Stimulated activated CD8-positive, alpha-beta memory T cell treated with anti-CD3 and anti-CD28 coated beads, Interleukin-7, amount 100 ng/mL, for 1 hour (primary cell): Measurements from ENCODE around the gene TNIK.
A peak's percentile ranks its signal among the peaks of the same experiment; 100 is the strongest.

Experiments
- DNase-seq, 2 donors: peaks; one replicate each; pipeline ENCODE4 v3.0.0-alpha.2; 2020; ENCODE audit warnings: low read depth in 2 of 2

Gene TNIK

GRCh38 chr3:171459942-171460724 lies at the start of gene TNIK:
TSS of gene TNIK (minus strand) at chr3:171460405. CDS start at chr3:171460063, 342 bp downstream.
- peak; percentile 84 to 85 for DNase-seq

GRCh38 chr3:171508676-171509075 lies 48.5 kb upstream of the TNIK start:
- no peak for DNase-seq

- no peak for DNase-seq
Measured at GRCh38 chr3:171508206-171508605, 48.0 kb upstream of the TNIK start.

GRCh38 chr3:171506743-171507319 lies 46.6 kb upstream of the TNIK start:
- DNase-seq = no peak

- no peak for DNase-seq
Measured at GRCh38 chr3:171505822-171506333, 45.7 kb upstream of the TNIK start.

- no peak for DNase-seq
Measured at GRCh38 chr3:171504376-171504775, 44.2 kb upstream of the TNIK start.

GRCh38 chr3:171503817-171504216 lies 43.6 kb upstream of the TNIK start:
- DNase-seq = no peak

GRCh38 chr3:171498921-171499320 lies 38.7 kb upstream of the TNIK start:
- DNase-seq = no peak

GRCh38 chr3:171497468-171497867 lies 37.3 kb upstream of the TNIK start:
- no peak for DNase-seq

- DNase-seq = no peak
Measured at GRCh38 chr3:171495413-171495812, 35.2 kb upstream of the TNIK start.

- DNase-seq = no peak
Measured at GRCh38 chr3:171494457-171495109, 34.4 kb upstream of the TNIK start.

- DNase-seq = no peak
Measured at GRCh38 chr3:171491361-171491760, 31.2 kb upstream of the TNIK start.

- DNase-seq = no peak
Measured at GRCh38 chr3:171490901-171491300, 30.7 kb upstream of the TNIK start.

- DNase-seq = no peak
Measured at GRCh38 chr3:171489348-171489747, 29.1 kb upstream of the TNIK start.

GRCh38 chr3:171488479-171488878 lies 28.3 kb upstream of the TNIK start:
- no peak for DNase-seq

GRCh38 chr3:171487382-171487781 lies 27.2 kb upstream of the TNIK start:
- no peak for DNase-seq

GRCh38 chr3:171485338-171485737 lies 25.1 kb upstream of the TNIK start:
- DNase-seq = no peak

GRCh38 chr3:171481011-171481410 lies 20.8 kb upstream of the TNIK start:
- DNase-seq = no peak

GRCh38 chr3:171480526-171480925 lies 20.3 kb upstream of the TNIK start:
- DNase-seq = no peak

GRCh38 chr3:171476532-171477102 lies 16.4 kb upstream of the TNIK start:
- DNase-seq = no peak

GRCh38 chr3:171472552-171472951 lies 12.3 kb upstream of the TNIK start:
- DNase-seq = no peak

GRCh38 chr3:171470714-171471227 lies 10.6 kb upstream of the TNIK start:
- DNase-seq = no peak
